Measurements from ENCODE around the gene RSPO1.

Gene RSPO1

DNA sequence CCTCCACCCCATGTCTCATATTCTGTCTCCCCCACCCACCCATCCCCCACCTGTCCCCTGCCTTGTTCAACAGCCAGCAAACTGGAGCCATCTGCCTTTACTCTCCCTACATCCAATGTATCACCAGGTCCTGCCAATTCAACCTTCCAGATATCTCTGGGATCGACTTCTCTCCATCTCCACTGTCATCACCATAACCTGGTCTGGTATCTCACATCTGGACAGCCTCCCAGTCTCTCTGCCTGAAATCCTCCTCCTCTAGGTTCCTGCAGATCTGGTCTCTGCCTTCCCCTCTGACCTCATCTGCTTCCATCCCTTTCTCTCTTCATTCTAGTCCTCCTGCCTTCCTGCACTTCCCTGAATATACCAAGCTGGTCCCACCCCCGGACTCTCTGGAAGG, 35.4 kb upstream of the RSPO1 start:
- Histone ChIP-seq H3K36me3 (ENCODE audit: control insufficient read depth, insufficient read depth, low read length, severe bottlenecking) (no peaks in the 10 kb centered on the region), H3K9ac (ENCODE audit: low read length) (no peak overlapping the region), H3K4me1 (ENCODE audit: control insufficient read depth, insufficient read depth, low read length) (peaks cover 11% of the 10 kb centered on the region), H3K27me3 (replicated peaks; ENCODE audit: control insufficient read depth, insufficient read depth, low read length) (peaks cover 58% of the 10 kb centered on the region), H3K4me3 (ENCODE audit: low read length) (no peak overlapping the region), H3K9me3 (ENCODE audit: control insufficient read depth, low read length) (no peaks in the 10 kb centered on the region)
- DNase-seq (ENCODE audit: low read depth) = no peak

- peaks cover 36% of the 10 kb centered on the region for H3K27me3 ChIP-seq (replicated peaks; ENCODE audit: control insufficient read depth, insufficient read depth, low read length)
Measured at GRCh38 chr1:37667023-37667671, 32.5 kb upstream of the RSPO1 start.

DNA sequence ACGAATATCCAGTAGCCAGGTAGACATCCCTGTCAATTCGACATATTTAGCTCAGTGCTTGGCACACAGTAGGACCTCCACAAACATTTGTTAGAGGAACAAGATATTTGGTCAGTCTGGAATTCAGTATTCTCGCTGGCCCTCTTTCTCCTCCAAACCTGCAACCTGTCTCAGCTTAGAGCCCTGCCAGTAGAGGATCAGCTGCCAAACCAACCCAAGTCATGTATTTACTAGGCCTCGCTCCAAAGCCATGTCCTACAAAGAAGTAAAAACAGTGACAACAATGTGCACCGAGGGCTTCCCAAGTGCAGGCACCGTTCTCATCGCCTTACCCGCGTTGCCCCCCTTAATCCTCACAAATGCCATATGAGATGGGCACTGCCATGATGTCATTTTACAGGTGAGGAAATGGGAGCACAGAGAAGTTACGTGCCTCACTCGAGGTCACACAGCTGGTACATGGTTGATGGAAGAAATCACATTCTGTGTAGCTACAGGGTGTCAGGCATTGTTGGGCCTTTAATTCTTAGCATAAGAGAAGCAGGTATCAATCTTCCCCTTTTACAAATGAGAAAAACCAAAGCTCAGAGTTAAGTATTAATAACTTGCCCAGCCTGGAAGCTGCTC, 31.7 kb upstream of the RSPO1 start:
- no peak overlapping the region for H3K9ac ChIP-seq (ENCODE audit: low read length)
- no peaks in the 10 kb centered on the region for H3K36me3 ChIP-seq (ENCODE audit: control insufficient read depth, insufficient read depth, low read length, severe bottlenecking)
- no peak for DNase-seq (ENCODE audit: low read depth)
- peaks cover 31% of the 10 kb centered on the region for H3K27me3 ChIP-seq (replicated peaks; ENCODE audit: control insufficient read depth, insufficient read depth, low read length)
- H3K4me3 ChIP-seq (ENCODE audit: low read length) = no peak overlapping the region
- no peaks in the 10 kb centered on the region for H3K9me3 ChIP-seq (ENCODE audit: control insufficient read depth, low read length)
- H3K4me1 ChIP-seq (ENCODE audit: control insufficient read depth, insufficient read depth, low read length) = peaks cover 11% of the 10 kb centered on the region

More at GRCh38 chr1:37667023-37667671, 32.5 kb upstream of the RSPO1 start:
- Histone ChIP-seq H3K9ac (ENCODE audit: low read length) (no peak overlapping the region), H3K9me3 (ENCODE audit: control insufficient read depth, low read length) (no peaks in the 10 kb centered on the region), H3K4me3 (ENCODE audit: low read length) (no peak overlapping the region), H3K4me1 (ENCODE audit: control insufficient read depth, insufficient read depth, low read length) (peaks cover 11% of the 10 kb centered on the region), H3K36me3 (ENCODE audit: control insufficient read depth, insufficient read depth, low read length, severe bottlenecking) (no peaks in the 10 kb centered on the region)
- DNase-seq (ENCODE audit: low read depth) = no peak

- H3K4me3 ChIP-seq (ENCODE audit: low read length) = no peak overlapping the region
- H3K36me3 ChIP-seq (ENCODE audit: control insufficient read depth, insufficient read depth, low read length, severe bottlenecking) = no peaks in the 10 kb centered on the region
- H3K9ac ChIP-seq (ENCODE audit: low read length) = no peak overlapping the region
- H3K9me3 ChIP-seq (ENCODE audit: control insufficient read depth, low read length) = no peaks in the 10 kb centered on the region
- no peak for DNase-seq (ENCODE audit: low read depth)
- peaks cover 13% of the 10 kb centered on the region for H3K27me3 ChIP-seq (replicated peaks; ENCODE audit: control insufficient read depth, insufficient read depth, low read length)
- peaks cover 11% of the 10 kb centered on the region for H3K4me1 ChIP-seq (ENCODE audit: control insufficient read depth, insufficient read depth, low read length)
Measured at GRCh38 chr1:37663426-37664000, 28.8 kb upstream of the RSPO1 start.

DNA sequence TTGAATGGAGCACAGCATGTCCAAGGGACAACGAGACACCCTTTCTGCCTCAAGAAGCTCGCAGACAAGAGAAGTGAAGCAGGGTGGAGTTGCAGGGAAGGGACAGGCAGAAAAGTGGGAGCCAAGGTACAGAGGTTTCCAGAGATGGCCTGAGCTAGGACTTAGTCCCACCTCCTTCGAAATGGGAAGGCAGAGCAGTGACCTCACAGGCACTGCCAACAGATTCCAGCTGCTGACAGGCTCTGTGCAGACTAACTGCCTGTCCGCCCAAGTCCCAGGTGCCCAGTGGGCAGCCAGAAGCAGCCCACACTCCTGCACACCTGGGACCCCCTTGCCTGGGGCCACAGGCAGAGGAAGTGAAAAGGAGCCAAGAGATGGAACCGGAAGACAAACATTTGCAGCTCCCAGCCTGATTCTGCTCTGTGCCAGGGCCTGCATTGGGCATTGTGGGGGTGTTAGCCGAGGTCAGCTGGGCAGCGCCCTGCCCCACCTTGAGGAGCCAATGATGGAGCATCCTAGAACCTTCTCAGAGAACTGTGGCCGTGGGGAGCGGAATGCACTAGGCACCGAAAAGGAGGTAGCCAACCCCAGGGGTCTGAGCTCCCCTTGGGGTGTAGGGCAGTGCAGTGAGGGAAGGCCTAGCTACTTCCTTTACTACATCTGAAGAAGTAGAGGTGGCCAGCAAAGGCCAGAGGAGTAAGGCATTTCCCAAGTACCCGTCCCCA, 27.5 kb upstream of the RSPO1 start:
- DNase-seq (ENCODE audit: low read depth) = no peak
- H3K27me3 ChIP-seq (replicated peaks; ENCODE audit: control insufficient read depth, insufficient read depth, low read length) = peaks cover 17% of the 10 kb centered on the region

GRCh38 chr1:37661401-37661800, 26.7 kb upstream of the RSPO1 start:
- H3K27me3 ChIP-seq (replicated peaks; ENCODE audit: control insufficient read depth, insufficient read depth, low read length) = peaks cover 23% of the 10 kb centered on the region
- H3K9ac ChIP-seq (ENCODE audit: low read length) = no peak overlapping the region
- no peaks in the 10 kb centered on the region for H3K4me1 ChIP-seq (ENCODE audit: control insufficient read depth, insufficient read depth, low read length)
- DNase-seq (ENCODE audit: low read depth) = no peak
- no peaks in the 10 kb centered on the region for H3K36me3 ChIP-seq (ENCODE audit: control insufficient read depth, insufficient read depth, low read length, severe bottlenecking)
- H3K9me3 ChIP-seq (ENCODE audit: control insufficient read depth, low read length) = no peaks in the 10 kb centered on the region
- H3K4me3 ChIP-seq (ENCODE audit: low read length) = no peak overlapping the region

More for the DNA sequence above, 27.5 kb upstream of the RSPO1 start:
- no peak overlapping the region for H3K9ac ChIP-seq (ENCODE audit: low read length)
- peaks cover 7% of the 10 kb centered on the region for H3K4me1 ChIP-seq (ENCODE audit: control insufficient read depth, insufficient read depth, low read length)
- H3K9me3 ChIP-seq (ENCODE audit: control insufficient read depth, low read length) = no peaks in the 10 kb centered on the region
- no peak overlapping the region for H3K4me3 ChIP-seq (ENCODE audit: low read length)
- no peaks in the 10 kb centered on the region for H3K36me3 ChIP-seq (ENCODE audit: control insufficient read depth, insufficient read depth, low read length, severe bottlenecking)

- Histone ChIP-seq H3K9me3 (ENCODE audit: control insufficient read depth, low read length) (no peaks in the 10 kb centered on the region), H3K27me3 (replicated peaks; ENCODE audit: control insufficient read depth, insufficient read depth, low read length) (peaks cover 21% of the 10 kb centered on the region), H3K36me3 (ENCODE audit: control insufficient read depth, insufficient read depth, low read length, severe bottlenecking) (no peaks in the 10 kb centered on the region), H3K9ac (ENCODE audit: low read length) (no peak overlapping the region), H3K4me1 (ENCODE audit: control insufficient read depth, insufficient read depth, low read length) (no peaks in the 10 kb centered on the region), H3K4me3 (ENCODE audit: low read length) (no peak overlapping the region)
- DNase-seq (ENCODE audit: low read depth) = no peak
Measured at GRCh38 chr1:37660664-37661063, 26.0 kb upstream of the RSPO1 start.

GRCh38 chr1:37658486-37658885, 23.8 kb upstream of the RSPO1 start:
- Histone ChIP-seq H3K9me3 (ENCODE audit: control insufficient read depth, low read length) (no peaks in the 10 kb centered on the region), H3K4me3 (ENCODE audit: low read length) (no peak overlapping the region), H3K36me3 (ENCODE audit: control insufficient read depth, insufficient read depth, low read length, severe bottlenecking) (no peaks in the 10 kb centered on the region), H3K9ac (ENCODE audit: low read length) (no peak overlapping the region), H3K4me1 (ENCODE audit: control insufficient read depth, insufficient read depth, low read length) (no peaks in the 10 kb centered on the region), H3K27me3 (replicated peaks; ENCODE audit: control insufficient read depth, insufficient read depth, low read length) (peaks cover 20% of the 10 kb centered on the region)
- DNase-seq (ENCODE audit: low read depth) = no peak

GRCh38 chr1:37657620-37658412, 23.1 kb upstream of the RSPO1 start:
- no peak for DNase-seq (ENCODE audit: low read depth)
- H3K36me3 ChIP-seq (ENCODE audit: control insufficient read depth, insufficient read depth, low read length, severe bottlenecking) = no peaks in the 10 kb centered on the region

GRCh38 chr1:37656881-37657280, 22.2 kb upstream of the RSPO1 start:
- Histone ChIP-seq H3K9ac (ENCODE audit: low read length) (no peak overlapping the region), H3K4me1 (ENCODE audit: control insufficient read depth, insufficient read depth, low read length) (no peaks in the 10 kb centered on the region), H3K9me3 (ENCODE audit: control insufficient read depth, low read length) (no peaks in the 10 kb centered on the region), H3K36me3 (ENCODE audit: control insufficient read depth, insufficient read depth, low read length, severe bottlenecking) (no peaks in the 10 kb centered on the region), H3K4me3 (ENCODE audit: low read length) (no peak overlapping the region), H3K27me3 (replicated peaks; ENCODE audit: control insufficient read depth, insufficient read depth, low read length) (peaks cover 20% of the 10 kb centered on the region)
- DNase-seq (ENCODE audit: low read depth) = no peak

More at GRCh38 chr1:37657620-37658412, 23.1 kb upstream of the RSPO1 start:
- no peaks in the 10 kb centered on the region for H3K9me3 ChIP-seq (ENCODE audit: control insufficient read depth, low read length)
- no peaks in the 10 kb centered on the region for H3K4me1 ChIP-seq (ENCODE audit: control insufficient read depth, insufficient read depth, low read length)
- no peak overlapping the region for H3K4me3 ChIP-seq (ENCODE audit: low read length)
- H3K9ac ChIP-seq (ENCODE audit: low read length) = no peak overlapping the region
- peaks cover 20% of the 10 kb centered on the region for H3K27me3 ChIP-seq (replicated peaks; ENCODE audit: control insufficient read depth, insufficient read depth, low read length)

Measured in adipocyte (in vitro differentiated cells).